Fibroblast of lung (primary cell): ENCODE data around the gene BCL10.

Experiments
- EZH2 ChIP-seq: IDR thresholded peaks from 2 replicates; pipeline ENCODE4 v1.5.1; 2012; ENCODE audit warnings: low read length, control low read depth, mild to moderate bottlenecking; ENCODE audit errors: missing control alignments
- TF ChIP-seq, protein P1 (sequence below), 2 donors: IDR thresholded peaks in 1 of 2; conservative IDR thresholded peaks in 1 of 2; 1 replicate in 1 of 2; 2 replicates in 1 of 2; pipeline ENCODE4 v1.5.1; 2011 to 2012; ENCODE audit warnings: low read length in 2 of 2, control low read depth in 1 of 2, inconsistent platforms in 1 of 2, low read depth in 1 of 2, mild to moderate bottlenecking in 1 of 2

DNA sequence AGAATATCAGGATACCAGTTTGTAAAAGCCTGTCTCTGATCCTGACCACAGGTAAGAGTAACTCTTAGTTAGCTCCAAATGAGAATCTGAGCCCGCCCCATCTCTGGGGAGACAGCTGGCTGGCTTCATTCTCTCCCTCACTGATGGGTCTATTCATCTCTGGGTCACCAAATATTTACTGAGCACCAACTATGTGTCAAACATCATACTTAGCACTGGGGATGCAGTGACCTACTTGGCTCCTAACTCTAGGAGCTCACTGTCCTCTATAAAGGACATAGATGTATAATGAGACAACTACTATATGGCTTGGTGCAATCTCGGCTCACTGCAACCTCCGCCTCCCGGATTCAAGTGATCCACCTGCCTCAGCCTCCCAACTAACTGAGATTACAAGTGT lies 29.8 kb upstream of the BCL10 start:
- TF ChIP-seq EZH2: no peak
- TF ChIP-seq, protein P1, sequence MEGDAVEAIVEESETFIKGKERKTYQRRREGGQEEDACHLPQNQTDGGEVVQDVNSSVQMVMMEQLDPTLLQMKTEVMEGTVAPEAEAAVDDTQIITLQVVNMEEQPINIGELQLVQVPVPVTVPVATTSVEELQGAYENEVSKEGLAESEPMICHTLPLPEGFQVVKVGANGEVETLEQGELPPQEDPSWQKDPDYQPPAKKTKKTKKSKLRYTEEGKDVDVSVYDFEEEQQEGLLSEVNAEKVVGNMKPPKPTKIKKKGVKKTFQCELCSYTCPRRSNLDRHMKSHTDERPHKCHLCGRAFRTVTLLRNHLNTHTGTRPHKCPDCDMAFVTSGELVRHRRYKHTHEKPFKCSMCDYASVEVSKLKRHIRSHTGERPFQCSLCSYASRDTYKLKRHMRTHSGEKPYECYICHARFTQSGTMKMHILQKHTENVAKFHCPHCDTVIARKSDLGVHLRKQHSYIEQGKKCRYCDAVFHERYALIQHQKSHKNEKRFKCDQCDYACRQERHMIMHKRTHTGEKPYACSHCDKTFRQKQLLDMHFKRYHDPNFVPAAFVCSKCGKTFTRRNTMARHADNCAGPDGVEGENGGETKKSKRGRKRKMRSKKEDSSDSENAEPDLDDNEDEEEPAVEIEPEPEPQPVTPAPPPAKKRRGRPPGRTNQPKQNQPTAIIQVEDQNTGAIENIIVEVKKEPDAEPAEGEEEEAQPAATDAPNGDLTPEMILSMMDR (conservative IDR thresholded peaks at IDR 0.05 in 1 of 2, IDR thresholded peaks at IDR 0.05 in 1 of 2; ENCODE audit: low read depth in 1 of 2, low read length in 2 of 2): no peak
